ENCODE data around the gene PPA2. TPM values are rescaled to one million over a fixed set of nuclear protein-coding genes. Genes with fewer than 3 reads are reported as not detected.

PPA2 gene
- total RNA-seq, 1 experiment from 2014 or later, result 98.5 TPM

DNA sequence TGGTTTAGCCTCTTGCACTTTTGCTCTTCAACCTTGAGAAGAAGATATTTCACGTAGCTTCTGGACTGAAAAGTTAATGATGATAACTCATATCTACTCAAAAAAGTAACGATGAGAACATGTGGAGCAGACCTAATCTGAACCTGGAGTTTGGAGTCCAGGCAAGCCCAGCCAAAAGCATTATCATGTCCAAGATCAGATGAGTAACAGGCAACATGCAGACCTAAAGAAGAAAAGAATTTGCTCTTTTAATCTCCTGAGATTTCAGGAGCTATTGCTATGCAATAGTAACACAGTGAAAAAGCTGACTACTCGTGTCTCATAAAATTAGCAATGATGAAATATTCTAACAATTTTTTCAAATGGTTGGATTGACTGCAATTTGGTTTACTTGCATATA, 21.8 kb upstream of the PPA2 start:
- intact Hi-C loops (cut with micrococcal nuclease), result no loop called here
- CTCF ChIA-PET, result no interaction called here

More for the DNA sequence above, 21.8 kb upstream of the PPA2 start:
- Histone ChIP-seq H3K36me3 (ENCODE audit: control insufficient read depth in 1 of 2, insufficient read depth in 2 of 2, low read length in 2 of 2) (no peaks in the 10 kb centered on the region), H3K4me3 (replicated peaks in 1 of 2; ENCODE audit: low read depth in 1 of 2, low read length in 2 of 2) (no peak overlapping the region), H2AFZ (ENCODE audit: low read depth, low read length, poor library complexity, severe bottlenecking) (no peak overlapping the region), H3K9me2 (ENCODE audit: insufficient read depth) (no peaks in the 10 kb centered on the region), H3K4me2 (ENCODE audit: low read length) (no peak overlapping the region), H3K27ac (ENCODE audit: low read depth, low read length) (no peak overlapping the region), H3K4me1 (ENCODE audit: control insufficient read depth in 1 of 2, insufficient read depth in 2 of 2, low read length in 2 of 2) (no peaks in the 10 kb centered on the region), H3K9ac (ENCODE audit: low read length) (no peak overlapping the region), H3K27me3 (ENCODE audit: insufficient read depth, low read length) (no peaks in the 10 kb centered on the region), H3K9me3 (ENCODE audit: control insufficient read depth in 1 of 2, insufficient read depth in 1 of 2, low read depth in 1 of 2, low read length in 2 of 2) (no peaks in the 10 kb centered on the region), H3K79me2 (ENCODE audit: insufficient read depth, low read length) (no peaks in the 10 kb centered on the region), H4K20me1 (ENCODE audit: insufficient read depth) (no peaks in the 10 kb centered on the region)
- POLR2A ChIA-PET, result no interaction called here
- DNase-seq (ENCODE audit: low read depth, low spot score) (no peak), ATAC-seq (no peak)
- no TSS peak for BruUV-seq (replicated peaks)
- RAD21 ChIA-PET (ENCODE audit: low non-redundant PET in 1 of 2, low total read pairs in 2 of 2, uncharacterized antibody in 2 of 2, unreplicated experiment in 2 of 2), result no interaction called here
- TF ChIP-seq POLR2A (IDR thresholded peaks at IDR 0.05; ENCODE audit: borderline replicate concordance, extremely low read depth, insufficient read depth, insufficient read length) (no peak), SIN3A (IDR thresholded peaks at IDR 0.05; ENCODE audit: low read depth) (no peak), POLR2AphosphoS5 (IDR thresholded peaks at IDR 0.05; ENCODE audit: low read depth, low read length) (no peak), SP1 (IDR thresholded peaks at IDR 0.05; ENCODE audit: low read depth) (no peak), RAD21 (IDR thresholded peaks at IDR 0.05; ENCODE audit: low read depth) (no peak), ZNF274 (IDR thresholded peaks at IDR 0.05; ENCODE audit: low read depth, low read length) (no peak), EZH2 (IDR thresholded peaks at IDR 0.05) (no peak), EZH2phosphoT487 (IDR thresholded peaks at IDR 0.05; ENCODE audit: borderline replicate concordance) (no peak), JUND (IDR thresholded peaks at IDR 0.05) (no peak), EGR1 (IDR thresholded peaks at IDR 0.05; ENCODE audit: low read depth) (no peak), ELF1 (IDR thresholded peaks at IDR 0.05; ENCODE audit: borderline replicate concordance, low read depth) (no peak), FOSL1 (IDR thresholded peaks at IDR 0.05; ENCODE audit: low read depth) (no peak), YY1 (IDR thresholded peaks at IDR 0.05; ENCODE audit: extremely low read depth, insufficient replicate concordance, low read depth, low read length) (no peak)
- TF ChIP-seq, protein P1, sequence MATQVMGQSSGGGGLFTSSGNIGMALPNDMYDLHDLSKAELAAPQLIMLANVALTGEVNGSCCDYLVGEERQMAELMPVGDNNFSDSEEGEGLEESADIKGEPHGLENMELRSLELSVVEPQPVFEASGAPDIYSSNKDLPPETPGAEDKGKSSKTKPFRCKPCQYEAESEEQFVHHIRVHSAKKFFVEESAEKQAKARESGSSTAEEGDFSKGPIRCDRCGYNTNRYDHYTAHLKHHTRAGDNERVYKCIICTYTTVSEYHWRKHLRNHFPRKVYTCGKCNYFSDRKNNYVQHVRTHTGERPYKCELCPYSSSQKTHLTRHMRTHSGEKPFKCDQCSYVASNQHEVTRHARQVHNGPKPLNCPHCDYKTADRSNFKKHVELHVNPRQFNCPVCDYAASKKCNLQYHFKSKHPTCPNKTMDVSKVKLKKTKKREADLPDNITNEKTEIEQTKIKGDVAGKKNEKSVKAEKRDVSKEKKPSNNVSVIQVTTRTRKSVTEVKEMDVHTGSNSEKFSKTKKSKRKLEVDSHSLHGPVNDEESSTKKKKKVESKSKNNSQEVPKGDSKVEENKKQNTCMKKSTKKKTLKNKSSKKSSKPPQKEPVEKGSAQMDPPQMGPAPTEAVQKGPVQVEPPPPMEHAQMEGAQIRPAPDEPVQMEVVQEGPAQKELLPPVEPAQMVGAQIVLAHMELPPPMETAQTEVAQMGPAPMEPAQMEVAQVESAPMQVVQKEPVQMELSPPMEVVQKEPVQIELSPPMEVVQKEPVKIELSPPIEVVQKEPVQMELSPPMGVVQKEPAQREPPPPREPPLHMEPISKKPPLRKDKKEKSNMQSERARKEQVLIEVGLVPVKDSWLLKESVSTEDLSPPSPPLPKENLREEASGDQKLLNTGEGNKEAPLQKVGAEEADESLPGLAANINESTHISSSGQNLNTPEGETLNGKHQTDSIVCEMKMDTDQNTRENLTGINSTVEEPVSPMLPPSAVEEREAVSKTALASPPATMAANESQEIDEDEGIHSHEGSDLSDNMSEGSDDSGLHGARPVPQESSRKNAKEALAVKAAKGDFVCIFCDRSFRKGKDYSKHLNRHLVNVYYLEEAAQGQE (IDR thresholded peaks at IDR 0.05; ENCODE audit: low read depth), result no peak
- TF ChIP-seq, protein P2, sequence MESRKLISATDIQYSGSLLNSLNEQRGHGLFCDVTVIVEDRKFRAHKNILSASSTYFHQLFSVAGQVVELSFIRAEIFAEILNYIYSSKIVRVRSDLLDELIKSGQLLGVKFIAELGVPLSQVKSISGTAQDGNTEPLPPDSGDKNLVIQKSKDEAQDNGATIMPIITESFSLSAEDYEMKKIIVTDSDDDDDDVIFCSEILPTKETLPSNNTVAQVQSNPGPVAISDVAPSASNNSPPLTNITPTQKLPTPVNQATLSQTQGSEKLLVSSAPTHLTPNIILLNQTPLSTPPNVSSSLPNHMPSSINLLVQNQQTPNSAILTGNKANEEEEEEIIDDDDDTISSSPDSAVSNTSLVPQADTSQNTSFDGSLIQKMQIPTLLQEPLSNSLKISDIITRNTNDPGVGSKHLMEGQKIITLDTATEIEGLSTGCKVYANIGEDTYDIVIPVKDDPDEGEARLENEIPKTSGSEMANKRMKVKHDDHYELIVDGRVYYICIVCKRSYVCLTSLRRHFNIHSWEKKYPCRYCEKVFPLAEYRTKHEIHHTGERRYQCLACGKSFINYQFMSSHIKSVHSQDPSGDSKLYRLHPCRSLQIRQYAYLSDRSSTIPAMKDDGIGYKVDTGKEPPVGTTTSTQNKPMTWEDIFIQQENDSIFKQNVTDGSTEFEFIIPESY (IDR thresholded peaks at IDR 0.05; ENCODE audit: extremely low read depth, insufficient replicate concordance, low read length), result no peak
- TF ChIP-seq, protein P3, sequence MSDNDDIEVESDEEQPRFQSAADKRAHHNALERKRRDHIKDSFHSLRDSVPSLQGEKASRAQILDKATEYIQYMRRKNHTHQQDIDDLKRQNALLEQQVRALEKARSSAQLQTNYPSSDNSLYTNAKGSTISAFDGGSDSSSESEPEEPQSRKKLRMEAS (IDR thresholded peaks at IDR 0.05), result no peak
- TF ChIP-seq, protein P4, sequence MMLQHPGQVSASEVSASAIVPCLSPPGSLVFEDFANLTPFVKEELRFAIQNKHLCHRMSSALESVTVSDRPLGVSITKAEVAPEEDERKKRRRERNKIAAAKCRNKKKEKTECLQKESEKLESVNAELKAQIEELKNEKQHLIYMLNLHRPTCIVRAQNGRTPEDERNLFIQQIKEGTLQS (IDR thresholded peaks at IDR 0.05), result no peak

Data from HCT116 (cell line).